ENCODE results near the gene DNAJC10.

The DNAJC10 gene

DNA sequence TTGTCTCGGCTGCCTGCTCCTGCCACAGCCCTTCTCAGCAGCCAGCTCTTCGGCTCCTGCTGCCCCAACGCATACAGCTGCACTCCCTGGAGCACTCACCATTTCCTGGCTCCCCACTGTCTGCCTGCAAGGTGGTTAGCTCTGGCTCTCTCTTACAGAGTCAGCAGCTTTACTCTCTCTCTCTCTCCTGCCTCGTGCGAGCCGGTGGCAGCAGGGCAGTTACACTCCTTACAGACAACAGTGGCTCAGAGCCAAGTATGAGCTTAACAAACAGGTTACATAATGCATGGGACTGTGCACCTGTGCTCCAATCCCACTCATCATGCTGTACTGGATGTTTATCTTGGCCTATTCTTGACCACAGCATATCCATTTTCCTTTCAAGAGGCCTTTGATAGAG lies 47.4 kb upstream of the DNAJC10 start:
- peak overlapping the region; percentile 17; the same call in 1 of the 2 replicates for H3K4me2 ChIP-seq (ENCODE audit: low read depth, low read length)
- H3K4me3 ChIP-seq (ENCODE audit: low read length), result no peak overlapping the region
- no peaks in the 10 kb centered on the region for H3K9me2 ChIP-seq (replicated peaks; ENCODE audit: insufficient read depth, low read length)
- DNase-seq, result peak; percentile 92
- no peaks in the 10 kb centered on the region for H3K79me2 ChIP-seq (ENCODE audit: low read length)
- H3F3A ChIP-seq (ENCODE audit: insufficient read depth, low read length), result peaks cover 8% of the 10 kb centered on the region; the same call in 1 of the 2 replicates
- H3K9me3 ChIP-seq (replicated peaks; ENCODE audit: insufficient read depth, low read length), result no peaks in the 10 kb centered on the region
- 0 out of 2 replicates have a peak overlapping the region, but pooled peaks have one; percentile 7 for H2AFZ ChIP-seq (ENCODE audit: low read length)
- peak overlapping the region; percentile 27; the same call in 1 of the 2 replicates for H3K27ac ChIP-seq (ENCODE audit: low read length)
- no peaks in the 10 kb centered on the region for H3K27me3 ChIP-seq (replicated peaks; ENCODE audit: insufficient read depth, low read length)
- peaks cover 29% of the 10 kb centered on the region for H3K4me1 ChIP-seq (ENCODE audit: low read length)
- no peaks in the 10 kb centered on the region for H4K20me1 ChIP-seq (ENCODE audit: insufficient read depth, low read length)
- no peaks in the 10 kb centered on the region for H3K36me3 ChIP-seq (replicated peaks; ENCODE audit: insufficient read depth, low read length)
- TF ChIP-seq CTCF (IDR thresholded peaks at IDR 0.05; ENCODE audit: low read length) (no peak), EZH2 (optimal IDR thresholded peaks at IDR 0.05; ENCODE audit: low read depth, low read length) (no peak), EZH2phosphoT487 (IDR thresholded peaks at IDR 0.05; ENCODE audit: low read length) (no peak)
- H3K9ac ChIP-seq (ENCODE audit: low read length), result no peak overlapping the region

- H3K27ac ChIP-seq (ENCODE audit: low read length), result no peak overlapping the region
- no peaks in the 10 kb centered on the region for H3K27me3 ChIP-seq (replicated peaks; ENCODE audit: insufficient read depth, low read length)
- no peaks in the 10 kb centered on the region for H3K79me2 ChIP-seq (ENCODE audit: low read length)
- no peak overlapping the region for H3K4me3 ChIP-seq (ENCODE audit: low read length)
- H3K4me2 ChIP-seq (ENCODE audit: low read depth, low read length), result no peak overlapping the region
- no peaks in the 10 kb centered on the region for H3K9me2 ChIP-seq (replicated peaks; ENCODE audit: insufficient read depth, low read length)
- peaks cover 8% of the 10 kb centered on the region; the same call in 1 of the 2 replicates for H3F3A ChIP-seq (ENCODE audit: insufficient read depth, low read length)
- H3K4me1 ChIP-seq (ENCODE audit: low read length), result peaks cover 12% of the 10 kb centered on the region
- no peak overlapping the region for H3K9ac ChIP-seq (ENCODE audit: low read length)
- H4K20me1 ChIP-seq (ENCODE audit: insufficient read depth, low read length), result no peaks in the 10 kb centered on the region
- no peak overlapping the region for H2AFZ ChIP-seq (ENCODE audit: low read length)
- DNase-seq, result no peak
- no peak for TF ChIP-seq EZH2phosphoT487 (IDR thresholded peaks at IDR 0.05; ENCODE audit: low read length)
- TF ChIP-seq CTCF (IDR thresholded peaks at IDR 0.05; ENCODE audit: low read length), result no peak
- TF ChIP-seq EZH2 (optimal IDR thresholded peaks at IDR 0.05; ENCODE audit: low read depth, low read length), result no peak
- no peaks in the 10 kb centered on the region for H3K9me3 ChIP-seq (replicated peaks; ENCODE audit: insufficient read depth, low read length)
- H3K36me3 ChIP-seq (replicated peaks; ENCODE audit: insufficient read depth, low read length), result no peaks in the 10 kb centered on the region
Measured at GRCh38 chr2:182672466-182673165, 43.4 kb upstream of the DNAJC10 start.

GRCh38 chr2:182680837-182681236 lies 35.2 kb upstream of the DNAJC10 start:
- no peak for DNase-seq
- TF ChIP-seq EZH2 (optimal IDR thresholded peaks at IDR 0.05; ENCODE audit: low read depth, low read length) (no peak), CTCF (IDR thresholded peaks at IDR 0.05; ENCODE audit: low read length) (no peak), EZH2phosphoT487 (IDR thresholded peaks at IDR 0.05; ENCODE audit: low read length) (no peak)
- no peaks in the 10 kb centered on the region for H4K20me1 ChIP-seq (ENCODE audit: insufficient read depth, low read length)
- H3K36me3 ChIP-seq (replicated peaks; ENCODE audit: insufficient read depth, low read length), result no peaks in the 10 kb centered on the region
- no peak overlapping the region for H3K4me3 ChIP-seq (ENCODE audit: low read length)
- H3K79me2 ChIP-seq (ENCODE audit: low read length), result no peaks in the 10 kb centered on the region
- H3K27me3 ChIP-seq (replicated peaks; ENCODE audit: insufficient read depth, low read length), result no peaks in the 10 kb centered on the region
- H3K4me1 ChIP-seq (ENCODE audit: low read length), result 0 out of 2 replicates have a peak, but pooled peaks cover 6% of the 10 kb centered on the region
- no peaks in the 10 kb centered on the region for H3K9me3 ChIP-seq (replicated peaks; ENCODE audit: insufficient read depth, low read length)
- H3F3A ChIP-seq (ENCODE audit: insufficient read depth, low read length), result no peaks in the 10 kb centered on the region
- H3K27ac ChIP-seq (ENCODE audit: low read length), result no peak overlapping the region
- H2AFZ ChIP-seq (ENCODE audit: low read length), result no peak overlapping the region
- no peaks in the 10 kb centered on the region for H3K9me2 ChIP-seq (replicated peaks; ENCODE audit: insufficient read depth, low read length)
- no peak overlapping the region for H3K4me2 ChIP-seq (ENCODE audit: low read depth, low read length)
- no peak overlapping the region for H3K9ac ChIP-seq (ENCODE audit: low read length)
